Ramos (cell line): Measurements from ENCODE around the gene EMC1.
"Not testable (repeated sequence)": the region's sequence is repeated elsewhere in the genome, so short reads cannot be mapped to it uniquely, and the experiment has no call there.

ENCODE experiments used
- in situ Hi-C: fragments of 300-500 bp; cut with MboI; formaldehyde crosslinking; loops from one replicate; pipeline ENCODE4 v1.14.3; 2022; ENCODE audit warnings: low sequenced_read_pairs; ENCODE audit not compliant: unreplicated experiment

EMC1 gene

GRCh38 chr1:19262047-19262446, 10.7 kb upstream of the EMC1 start:
- in situ Hi-C loops, result no loop called here

- in situ Hi-C loops, result no loop called here
Observed at GRCh38 chr1:19260211-19261138, 9.2 kb upstream of the EMC1 start.

- in situ Hi-C loops, result no loop called here
Observed at GRCh38 chr1:19258353-19258752, 7.0 kb upstream of the EMC1 start.

- in situ Hi-C loops, result no loop called here
Observed at GRCh38 chr1:19257178-19257914, 6.0 kb upstream of the EMC1 start.

GRCh38 chr1:19256301-19256700, 5.0 kb upstream of the EMC1 start:
- in situ Hi-C loops, result not testable (repeated sequence)

- in situ Hi-C loops, result no loop called here
Observed at GRCh38 chr1:19255288-19255687, 4.0 kb upstream of the EMC1 start.

GRCh38 chr1:19254416-19254815, 3.1 kb upstream of the EMC1 start:
- in situ Hi-C loops, result no loop called here

- in situ Hi-C loops, result no loop called here
Observed at GRCh38 chr1:19250629-19251304, 557 bp downstream of the EMC1 start.

GRCh38 chr1:19240673-19241538, 10.4 kb downstream of the EMC1 start:
- in situ Hi-C loops, result loop anchor here (10.0 kb wide), 1 partner anchor 336 kb away; the partner anchor contains the start of gene ALDH4A1

- in situ Hi-C loops, result loop anchor here (10.0 kb wide), 1 partner anchor 335 kb away; the partner anchor contains the start of gene ALDH4A1
Observed at GRCh38 chr1:19239876-19240275, 11.4 kb downstream of the EMC1 start.

GRCh38 chr1:19234224-19234623, 17.1 kb downstream of the EMC1 start:
- in situ Hi-C loops, result no loop called here

GRCh38 chr1:19232524-19232846, 18.8 kb downstream of the EMC1 start:
- in situ Hi-C loops, result no loop called here

- in situ Hi-C loops, result not testable (repeated sequence)
Observed at GRCh38 chr1:19231736-19232523, 19.4 kb downstream of the EMC1 start.

GRCh38 chr1:19229828-19230325, 21.4 kb downstream of the EMC1 start:
- in situ Hi-C loops, result no loop called here

GRCh38 chr1:19229229-19229628, 22.1 kb downstream of the EMC1 start:
- in situ Hi-C loops, result no loop called here

GRCh38 chr1:19222979-19223824, 28.1 kb downstream of the EMC1 start:
- in situ Hi-C loops, result no loop called here

GRCh38 chr1:19222573-19222972, 28.8 kb downstream of the EMC1 start:
- in situ Hi-C loops, result no loop called here

- in situ Hi-C loops, result no loop called here
Observed at GRCh38 chr1:19220991-19221390, 30.3 kb downstream of the EMC1 start.
